ENCODE data around the gene FTSJ3. TPM values are rescaled to one million over a fixed set of nuclear protein-coding genes. Genes with fewer than 3 reads are reported as not detected.
"Not testable (repeated sequence)": the region's sequence is repeated elsewhere in the genome, so short reads cannot be mapped to it uniquely, and the experiment has no call there.

FTSJ3 gene
- total and polyA plus RNA-seq, 2 experiments from 2014 or later = 47.2 to 52.2 TPM

DNA sequence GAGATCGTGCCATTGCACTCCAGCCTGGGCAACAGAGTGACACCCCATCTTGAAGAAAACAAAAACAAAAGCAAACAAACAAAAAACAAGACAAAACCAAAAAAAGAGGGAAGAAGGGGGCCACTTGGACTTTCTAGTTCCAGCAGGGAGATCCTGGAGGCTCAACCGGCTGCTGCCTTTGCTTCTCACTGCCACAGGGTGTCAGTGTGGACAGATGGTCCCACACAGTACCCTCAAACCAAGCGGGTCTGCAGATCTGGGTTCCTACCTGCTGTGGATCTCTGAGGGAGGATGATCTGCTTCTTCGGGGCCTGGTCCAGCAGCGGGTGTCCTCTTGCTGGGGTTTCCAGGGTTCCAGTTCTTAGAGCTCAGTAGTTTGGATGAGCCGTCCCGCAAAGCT, 39.2 kb upstream of the FTSJ3 start:
- H3K27me3 ChIP-seq; H3K9me3 ChIP-seq (ENCODE audit: low read depth); H3K4me1 ChIP-seq (ENCODE audit: low read depth); H3K27ac ChIP-seq; H3K36me3 ChIP-seq; DNase-seq (ENCODE audit: low read depth in 1 of 2, low spot score in 1 of 2); H3K4me3 ChIP-seq: not testable (repeated sequence)
- peak; percentile 11 for TF ChIP-seq CTCF (IDR thresholded peaks at IDR 0.05; ENCODE audit: low read depth, low read length)

DNA sequence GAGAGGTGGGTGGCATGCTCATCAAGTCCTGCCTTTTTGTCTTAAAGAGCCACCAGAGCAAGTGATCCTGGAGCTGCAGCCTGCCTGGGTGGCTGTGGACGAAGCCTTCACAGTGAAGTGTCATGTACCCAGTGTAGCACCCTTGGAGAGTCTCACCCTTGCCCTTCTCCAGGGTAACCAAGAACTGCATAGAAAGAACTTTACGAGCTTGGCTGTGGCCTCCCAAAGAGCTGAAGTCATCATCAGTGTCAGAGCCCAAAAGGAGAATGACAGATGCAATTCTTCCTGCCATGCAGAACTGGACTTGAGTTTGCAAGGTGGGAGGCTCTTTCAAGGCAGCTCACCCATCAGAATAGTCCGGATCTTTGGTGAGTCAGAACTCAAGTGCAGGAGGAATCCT, 31.8 kb upstream of the FTSJ3 start:
- no peaks in the 10 kb centered on the region for H3K9me3 ChIP-seq (ENCODE audit: low read depth)
- no peak for DNase-seq (ENCODE audit: low read depth in 1 of 2, low spot score in 1 of 2)

DNA sequence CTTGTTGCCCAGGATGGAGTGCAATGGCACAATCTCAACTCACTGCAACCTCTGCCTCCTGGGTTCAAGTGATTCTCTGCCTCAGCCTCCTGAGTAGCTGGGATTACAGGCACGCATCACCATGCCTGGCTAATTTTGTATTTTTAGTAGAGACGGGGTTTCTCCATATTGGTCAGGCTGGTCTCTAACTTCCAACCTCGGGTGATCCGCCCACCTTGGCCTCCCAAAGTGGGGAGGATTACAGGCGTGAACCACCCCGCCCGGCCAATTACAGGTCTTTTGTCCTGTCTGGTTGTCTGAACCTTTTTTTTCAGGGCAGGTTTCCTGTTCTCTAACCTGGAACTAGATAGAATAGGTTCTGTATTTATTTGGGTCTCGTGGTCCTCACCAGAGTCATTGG, 29.0 kb upstream of the FTSJ3 start:
- H3K27me3 ChIP-seq; H3K4me3 ChIP-seq; H3K4me1 ChIP-seq (ENCODE audit: low read depth); DNase-seq (ENCODE audit: low read depth in 1 of 2, low spot score in 1 of 2); H3K9me3 ChIP-seq (ENCODE audit: low read depth); H3K27ac ChIP-seq; H3K36me3 ChIP-seq: not testable (repeated sequence)

More for the DNA sequence above, 31.8 kb upstream of the FTSJ3 start:
- Histone ChIP-seq H3K36me3 (no peaks in the 10 kb centered on the region), H3K27me3 (peaks cover 7% of the 10 kb centered on the region), H3K27ac (no peak overlapping the region), H3K4me1 (ENCODE audit: low read depth) (no peaks in the 10 kb centered on the region), H3K4me3 (no peak overlapping the region)
- TF ChIP-seq CTCF (IDR thresholded peaks at IDR 0.05; ENCODE audit: low read depth, low read length) = no peak

DNA sequence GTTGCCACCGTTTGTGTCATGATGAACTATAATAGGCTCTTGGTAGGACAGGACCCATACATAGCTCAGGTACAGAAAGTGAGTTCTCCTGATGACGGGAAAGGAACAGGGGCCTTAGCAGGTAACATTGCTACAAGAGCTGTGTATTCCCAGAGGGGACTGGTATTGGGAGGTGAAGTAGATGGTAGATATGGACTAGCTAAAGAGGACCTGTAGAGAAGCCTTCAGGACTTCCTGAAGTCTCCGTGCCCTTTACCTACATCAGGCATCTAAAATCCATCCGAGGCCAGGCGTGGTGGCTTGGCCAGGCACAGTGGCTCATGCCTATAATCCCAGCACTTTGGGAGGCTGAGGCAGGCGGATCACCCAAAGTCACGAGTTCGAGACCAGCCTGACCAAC, 27.7 kb upstream of the FTSJ3 start:
- no peaks in the 10 kb centered on the region for H3K9me3 ChIP-seq (ENCODE audit: low read depth)
- H3K4me1 ChIP-seq (ENCODE audit: low read depth) = no peaks in the 10 kb centered on the region
- H3K27ac ChIP-seq = no peak overlapping the region
- TF ChIP-seq CTCF (IDR thresholded peaks at IDR 0.05; ENCODE audit: low read depth, low read length) = no peak
- no peak for DNase-seq (ENCODE audit: low read depth in 1 of 2, low spot score in 1 of 2)
- no peaks in the 10 kb centered on the region for H3K36me3 ChIP-seq
- no peak overlapping the region for H3K4me3 ChIP-seq
- peaks cover 7% of the 10 kb centered on the region for H3K27me3 ChIP-seq

DNA sequence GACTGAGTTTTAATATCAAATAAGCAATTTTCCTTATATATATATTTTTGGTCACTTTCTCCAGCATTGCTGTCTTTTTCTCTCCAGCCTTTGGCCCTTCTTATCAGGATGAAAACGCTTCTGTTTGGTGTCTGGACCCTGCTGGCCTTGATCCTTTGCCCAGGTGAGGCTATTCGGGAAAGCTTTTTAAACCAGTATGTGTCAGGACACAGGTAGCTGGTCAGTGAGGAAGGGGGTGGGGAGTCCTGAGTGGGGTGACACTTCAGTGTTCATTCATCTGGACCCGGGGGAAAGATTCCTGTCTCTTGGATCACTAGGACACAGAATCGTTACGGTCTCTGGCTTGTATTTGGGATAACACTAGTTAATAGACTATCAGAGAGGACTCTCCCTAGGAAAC, 27.2 kb upstream of the FTSJ3 start:
- no peak overlapping the region for H3K4me3 ChIP-seq
- H3K36me3 ChIP-seq = no peaks in the 10 kb centered on the region
- no peaks in the 10 kb centered on the region for H3K4me1 ChIP-seq (ENCODE audit: low read depth)
- H3K27me3 ChIP-seq = peaks cover 7% of the 10 kb centered on the region
- no peak for DNase-seq (ENCODE audit: low read depth in 1 of 2, low spot score in 1 of 2)
- no peak for TF ChIP-seq CTCF (IDR thresholded peaks at IDR 0.05; ENCODE audit: low read depth, low read length)
- H3K27ac ChIP-seq = no peak overlapping the region
- H3K9me3 ChIP-seq (ENCODE audit: low read depth) = no peaks in the 10 kb centered on the region

GRCh38 chr17:63853260-63853659, 25.8 kb upstream of the FTSJ3 start:
- H3K27ac ChIP-seq = no peak overlapping the region
- H3K9me3 ChIP-seq (ENCODE audit: low read depth) = no peaks in the 10 kb centered on the region
- H3K36me3 ChIP-seq = no peaks in the 10 kb centered on the region
- no peaks in the 10 kb centered on the region for H3K27me3 ChIP-seq
- no peak overlapping the region for H3K4me3 ChIP-seq
- no peak for TF ChIP-seq CTCF (IDR thresholded peaks at IDR 0.05; ENCODE audit: low read depth, low read length)
- DNase-seq (ENCODE audit: low read depth in 1 of 2, low spot score in 1 of 2) = no peak
- no peaks in the 10 kb centered on the region for H3K4me1 ChIP-seq (ENCODE audit: low read depth)

All from cardiac muscle cell (in vitro differentiated cells and primary cell).